ENCODE measurements around the gene SRCIN1.
"Not testable (repeated sequence)": the region's sequence is repeated elsewhere in the genome, so short reads cannot be mapped to it uniquely, and the experiment has no call there.

Gene SRCIN1

DNA sequence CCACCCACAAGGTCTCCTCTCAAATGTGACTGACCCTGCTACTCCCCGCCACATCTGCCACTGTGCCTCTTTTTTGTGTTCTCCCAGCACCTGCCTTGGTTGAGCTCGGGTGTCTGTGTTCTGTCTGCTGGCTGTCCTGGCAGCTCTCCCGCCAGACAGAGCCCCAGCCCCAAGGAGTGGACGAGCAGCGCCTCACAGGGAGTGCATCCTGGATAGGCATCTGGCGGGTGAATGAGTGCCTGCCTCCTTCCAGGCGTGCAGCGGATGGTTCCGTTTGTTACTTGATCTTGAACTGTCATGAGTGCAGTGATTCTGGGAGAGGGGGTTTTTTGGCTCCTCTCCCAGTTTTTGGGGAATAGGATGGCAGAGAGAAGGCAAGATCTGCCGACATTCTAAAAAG, 77.6 kb downstream of the SRCIN1 start:
- DNase-seq (ENCODE audit: extremely low read depth in 1 of 2, low read depth in 1 of 2): not testable (repeated sequence)

DNA sequence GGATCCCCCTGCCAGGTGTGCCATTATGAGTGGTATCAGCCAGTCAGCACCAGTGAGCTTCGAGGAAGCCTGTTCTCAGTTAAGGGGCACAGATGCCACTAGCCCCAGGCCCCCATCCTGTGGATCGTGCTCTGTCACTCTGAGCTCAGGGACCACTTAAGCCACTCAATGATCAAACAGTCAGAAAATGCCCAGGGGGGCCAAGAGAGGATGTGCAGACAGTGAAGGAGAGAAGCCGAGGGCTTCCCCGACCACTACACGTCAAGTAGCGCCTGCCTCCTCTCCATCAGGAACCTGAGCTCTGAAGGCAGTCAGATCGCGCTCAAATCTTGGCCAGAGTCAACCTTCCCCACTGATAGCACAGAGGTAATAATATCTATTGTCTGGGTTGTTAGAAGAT, 79.2 kb downstream of the SRCIN1 start:
- DNase-seq (ENCODE audit: extremely low read depth in 1 of 2, low read depth in 1 of 2): not testable (repeated sequence)

DNA sequence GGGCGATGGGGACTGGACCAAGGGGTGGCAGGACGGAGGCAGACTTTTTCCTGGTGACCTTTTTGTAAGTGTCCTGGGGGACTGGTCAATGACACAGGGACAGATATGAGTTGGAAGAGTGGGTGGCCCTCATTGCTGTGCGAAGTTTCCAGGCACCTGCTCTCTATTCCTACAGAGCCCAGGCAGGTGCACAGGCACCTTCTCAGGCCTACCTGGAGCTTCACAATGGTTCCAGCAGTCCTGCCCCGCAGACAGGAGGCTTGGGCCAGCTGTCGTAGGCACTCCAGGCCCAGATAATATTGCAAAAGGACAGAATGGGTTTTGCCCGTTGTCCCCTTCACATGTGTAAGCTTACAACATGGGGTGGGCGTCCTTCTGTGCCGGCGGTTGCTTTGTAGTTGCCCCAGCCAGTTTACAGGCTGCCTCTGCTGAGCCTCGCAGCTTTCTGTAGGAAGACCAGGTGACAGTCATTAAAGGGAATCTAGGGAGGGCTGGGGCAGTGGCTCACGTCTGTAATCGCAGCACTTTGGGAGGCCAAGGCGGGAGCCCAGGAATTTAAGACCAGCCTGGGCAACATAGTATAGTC, 93.2 kb downstream of the SRCIN1 start:
- DNase-seq (ENCODE audit: extremely low read depth in 1 of 2, low read depth in 1 of 2): no peak

DNA sequence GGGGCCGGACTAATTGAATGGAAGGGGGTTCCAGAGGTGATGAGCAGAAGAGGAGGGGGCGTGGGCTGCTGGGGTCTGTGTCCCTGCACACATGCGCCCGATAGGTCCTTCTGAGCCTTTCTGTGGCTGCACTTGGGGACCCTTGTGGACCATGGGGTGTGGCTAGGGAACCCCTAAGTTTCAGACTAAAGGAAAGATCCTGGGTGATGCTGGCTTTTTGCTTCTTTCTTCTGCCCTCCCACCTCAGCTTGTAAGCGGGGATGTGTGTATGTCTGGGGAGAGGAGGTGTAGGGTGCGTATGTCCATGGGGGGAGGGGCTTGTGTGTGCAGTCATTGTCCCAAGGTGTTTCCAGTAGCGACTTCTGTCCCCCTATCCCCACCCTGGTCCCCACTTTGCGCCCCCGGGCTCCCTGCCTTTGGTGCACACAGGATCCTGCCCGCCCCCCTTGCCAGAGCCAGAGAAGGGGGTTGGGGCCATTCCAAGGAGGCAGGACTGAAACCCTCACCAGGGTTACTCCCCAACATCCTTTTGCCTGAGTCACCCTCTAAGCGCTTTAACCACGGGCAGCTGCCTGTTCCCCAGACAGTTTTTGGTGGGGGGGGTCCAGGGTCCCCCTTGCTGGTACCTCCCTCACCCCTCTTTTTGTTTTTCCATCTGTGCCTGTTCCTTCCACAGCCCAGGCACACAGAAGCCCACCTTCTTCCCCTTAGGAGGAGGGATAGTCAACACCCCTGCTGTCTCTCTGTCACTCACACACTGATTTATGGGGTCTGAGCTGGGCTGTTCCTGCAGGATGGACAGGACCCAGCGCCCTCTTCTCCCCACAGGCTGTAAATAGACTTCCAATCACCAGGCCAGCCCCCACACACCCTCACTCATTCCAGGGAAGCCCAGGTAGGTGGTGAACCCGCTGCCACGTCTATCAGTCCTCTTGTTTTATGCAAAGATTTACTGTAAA, 94.3 kb downstream of the SRCIN1 start:
- no peak for DNase-seq (ENCODE audit: extremely low read depth in 1 of 2, low read depth in 1 of 2)

DNA sequence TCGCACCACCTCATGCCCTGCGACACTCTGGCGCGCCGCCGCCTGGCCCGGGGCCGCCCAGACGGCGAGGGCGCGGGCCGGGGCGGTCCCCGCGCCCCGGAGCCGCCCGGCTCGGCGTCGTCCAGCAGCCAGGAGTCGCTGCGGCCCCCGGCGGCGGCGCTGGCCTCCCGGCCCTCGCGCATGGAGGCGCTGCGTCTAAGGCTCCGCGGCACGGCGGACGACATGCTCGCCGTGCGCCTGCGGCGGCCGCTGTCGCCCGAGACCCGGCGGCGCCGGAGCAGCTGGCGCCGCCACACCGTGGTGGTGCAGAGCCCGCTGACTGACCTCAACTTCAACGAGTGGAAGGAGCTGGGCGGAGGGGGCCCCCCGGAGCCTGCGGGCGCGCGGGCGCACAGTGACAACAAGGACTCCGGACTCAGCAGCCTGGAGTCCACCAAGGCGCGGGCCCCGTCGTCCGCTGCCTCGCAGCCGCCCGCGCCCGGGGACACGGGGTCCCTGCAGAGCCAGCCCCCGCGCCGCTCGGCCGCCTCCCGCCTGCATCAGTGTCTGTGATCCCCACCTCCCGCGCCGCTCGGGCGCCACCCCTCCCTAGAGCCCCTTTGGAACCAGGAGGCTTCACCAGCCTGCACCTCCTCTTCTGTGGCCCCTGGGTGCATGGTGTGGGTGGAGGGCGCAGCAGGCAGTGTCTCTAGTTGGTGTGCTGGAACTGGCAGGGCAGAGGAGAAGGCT, 95.2 kb downstream of the SRCIN1 start:
- no peak for DNase-seq (ENCODE audit: extremely low read depth in 1 of 2, low read depth in 1 of 2)

DNA sequence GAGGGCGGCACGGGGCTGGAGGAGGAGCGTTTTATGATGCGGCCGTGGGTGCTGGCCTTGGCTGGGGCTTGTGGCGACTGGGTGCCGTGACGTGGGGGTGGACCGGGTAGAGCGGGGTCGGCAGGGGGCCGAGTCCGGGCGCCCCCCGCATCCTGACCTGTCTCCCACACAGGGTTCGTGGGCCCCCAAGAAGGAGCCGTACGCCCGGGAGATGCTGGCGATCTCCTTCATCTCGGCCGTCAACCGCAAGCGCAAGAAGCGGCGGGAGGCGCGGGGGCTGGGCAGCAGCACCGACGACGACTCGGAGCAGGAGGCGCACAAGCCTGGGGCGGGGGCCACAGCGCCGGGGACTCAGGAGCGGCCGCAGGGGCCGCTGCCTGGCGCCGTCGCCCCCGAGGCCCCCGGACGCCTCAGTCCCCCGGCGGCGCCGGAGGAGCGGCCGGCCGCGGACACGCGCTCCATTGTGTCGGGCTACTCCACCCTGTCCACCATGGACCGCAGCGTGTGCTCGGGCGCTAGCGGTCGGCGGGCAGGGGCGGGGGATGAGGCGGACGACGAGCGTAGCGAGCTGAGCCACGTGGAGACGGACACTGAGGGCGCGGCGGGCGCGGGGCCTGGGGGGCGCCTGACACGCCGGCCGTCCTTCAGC, 95.9 kb downstream of the SRCIN1 start:
- no peak for DNase-seq (ENCODE audit: extremely low read depth in 1 of 2, low read depth in 1 of 2)

DNA sequence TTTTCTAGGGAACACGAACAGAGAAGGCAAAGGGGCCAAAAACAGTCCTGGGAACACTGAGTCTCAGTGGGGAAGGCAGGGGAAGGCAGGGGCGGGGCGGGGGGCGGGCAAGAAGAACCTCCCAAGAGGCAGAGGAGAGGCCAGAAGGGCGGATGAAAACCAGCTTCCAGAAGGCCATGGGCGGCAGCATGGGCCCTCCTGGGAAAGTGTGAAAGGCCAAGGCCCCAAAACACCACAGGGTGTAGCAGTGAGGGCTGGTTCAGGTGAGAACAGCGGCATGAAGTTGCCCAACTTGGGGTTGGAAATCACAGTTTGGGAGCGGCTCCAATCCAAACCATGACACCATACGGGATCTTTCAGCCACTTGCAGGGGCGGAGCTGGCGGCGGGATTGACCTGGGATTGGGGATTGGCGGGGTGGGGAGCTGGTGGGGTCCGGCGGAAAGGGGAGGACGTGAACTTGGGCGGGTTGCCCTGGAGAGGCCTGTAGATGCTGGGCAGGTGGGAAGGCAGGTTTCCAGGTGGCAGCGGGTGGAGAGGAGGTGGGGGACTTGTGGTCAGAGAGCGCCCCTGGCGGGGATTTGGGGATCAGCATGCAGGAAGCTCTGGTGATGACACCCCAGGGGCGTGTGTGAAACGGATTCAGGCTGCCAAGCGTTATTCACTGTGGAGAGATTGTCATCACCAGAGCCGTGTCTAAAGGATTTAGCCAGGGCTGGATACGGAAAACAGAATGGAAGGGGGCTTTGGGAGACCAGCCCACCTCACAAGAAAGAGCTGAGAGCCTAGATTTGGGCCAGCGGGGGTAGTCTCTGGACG, 96.6 kb downstream of the SRCIN1 start:
- DNase-seq (ENCODE audit: extremely low read depth in 1 of 2, low read depth in 1 of 2): peak; percentile 60 to 68

GRCh38 chr17:38508570-38508950, 97.2 kb downstream of the SRCIN1 start:
- no peak for DNase-seq (ENCODE audit: extremely low read depth in 1 of 2, low read depth in 1 of 2)

DNA sequence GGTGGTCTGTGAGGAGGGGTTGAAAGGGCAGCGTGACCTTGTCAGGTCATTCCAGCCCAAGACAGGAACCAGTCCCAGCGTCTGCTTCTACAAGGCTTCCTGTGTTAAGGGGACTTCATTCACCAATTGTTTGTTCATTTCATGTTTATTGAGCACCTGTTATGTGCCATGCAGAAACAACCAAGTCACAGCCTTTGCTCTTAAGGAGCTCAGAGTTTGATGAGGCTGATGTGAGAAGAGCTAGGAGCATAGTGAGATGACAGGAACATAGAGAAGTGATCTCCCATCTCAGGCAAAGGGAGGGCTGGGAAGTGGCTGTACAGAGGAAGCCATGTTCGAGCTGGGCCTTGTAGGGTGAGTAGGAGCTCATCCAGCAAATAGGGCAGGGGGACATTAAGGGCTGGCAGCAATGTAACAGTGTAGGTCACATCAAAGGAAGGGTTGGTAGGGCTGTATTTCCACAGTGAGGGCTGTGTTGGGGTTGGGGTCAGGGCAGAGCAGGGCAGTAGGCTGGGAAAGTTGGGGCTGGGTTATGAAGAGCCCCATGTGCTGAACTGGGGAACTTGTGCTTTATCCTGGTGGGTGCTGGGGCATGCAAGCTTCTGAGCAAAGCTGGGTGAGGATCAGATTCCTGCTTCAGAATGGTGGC, 97.7 kb downstream of the SRCIN1 start:
- DNase-seq (ENCODE audit: extremely low read depth in 1 of 2, low read depth in 1 of 2): no peak

DNA sequence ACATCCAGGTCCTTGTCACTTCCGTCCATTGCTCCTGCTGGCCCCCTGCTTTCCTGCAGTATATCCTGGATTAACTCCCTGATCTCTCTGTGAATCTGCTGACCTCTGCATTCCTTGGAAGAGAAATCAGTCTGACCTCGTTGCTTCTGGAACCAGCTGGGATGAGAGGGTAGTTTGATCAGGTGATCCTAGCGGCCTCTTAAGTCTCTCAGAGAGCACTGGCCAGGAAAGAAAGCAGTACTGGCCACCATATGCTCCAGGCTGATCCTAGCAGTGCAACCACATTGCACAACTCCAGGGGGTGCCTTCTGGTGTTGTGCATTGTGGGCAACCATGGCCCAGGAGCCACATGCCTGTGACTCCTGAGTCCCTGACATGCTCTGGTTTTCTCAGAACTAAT, 98.3 kb downstream of the SRCIN1 start:
- DNase-seq (ENCODE audit: extremely low read depth in 1 of 2, low read depth in 1 of 2): no peak

DNA sequence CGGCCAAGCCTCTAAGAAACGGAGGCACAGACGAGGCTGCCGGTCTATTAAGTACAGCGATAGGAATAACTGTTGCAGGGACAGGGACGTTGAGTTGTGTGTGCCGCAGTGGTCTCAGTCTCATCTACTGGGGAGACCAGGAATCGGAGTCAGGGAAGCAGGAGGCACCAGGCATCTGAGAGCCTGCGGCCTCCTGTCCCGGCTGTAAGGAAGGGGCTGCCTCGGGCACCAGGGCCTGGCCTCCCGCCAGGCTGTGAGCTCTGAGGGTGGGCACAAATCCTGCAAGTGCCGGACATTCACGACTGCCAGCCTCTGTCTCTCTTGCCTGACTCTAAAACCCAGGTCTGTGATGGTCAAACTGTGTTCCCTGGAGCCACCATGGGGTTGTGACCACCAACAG, 101.5 kb downstream of the SRCIN1 start:
- DNase-seq (ENCODE audit: extremely low read depth in 1 of 2, low read depth in 1 of 2): no peak

- not testable (repeated sequence) for DNase-seq (ENCODE audit: extremely low read depth in 1 of 2, low read depth in 1 of 2)
Observed at GRCh38 chr17:38503286-38503913, 102.4 kb downstream of the SRCIN1 start.

GRCh38 chr17:38501718-38502117, 104.0 kb downstream of the SRCIN1 start:
- DNase-seq (ENCODE audit: extremely low read depth in 1 of 2, low read depth in 1 of 2): not testable (repeated sequence)

DNA sequence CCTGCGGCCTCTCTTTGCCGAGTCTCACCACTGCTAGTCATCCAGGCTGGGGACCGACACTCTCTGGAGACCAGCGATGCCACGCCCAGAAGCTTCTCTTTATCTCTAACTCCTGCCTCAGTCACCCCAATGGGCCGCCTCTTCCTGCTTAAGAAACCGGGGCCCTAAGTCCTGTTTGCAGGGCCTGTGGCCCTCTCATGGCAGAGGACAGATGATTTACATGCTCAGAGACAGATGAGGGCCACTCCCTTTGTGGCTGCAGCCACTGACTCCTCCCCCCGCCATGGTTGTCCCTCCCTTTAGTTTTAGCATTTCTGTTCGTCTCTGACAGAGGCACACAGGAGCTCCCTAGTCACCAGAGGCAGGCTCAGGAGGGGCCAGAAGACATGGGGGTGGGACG, 106.5 kb downstream of the SRCIN1 start:
- not testable (repeated sequence) for DNase-seq (ENCODE audit: extremely low read depth in 1 of 2, low read depth in 1 of 2)

DNA sequence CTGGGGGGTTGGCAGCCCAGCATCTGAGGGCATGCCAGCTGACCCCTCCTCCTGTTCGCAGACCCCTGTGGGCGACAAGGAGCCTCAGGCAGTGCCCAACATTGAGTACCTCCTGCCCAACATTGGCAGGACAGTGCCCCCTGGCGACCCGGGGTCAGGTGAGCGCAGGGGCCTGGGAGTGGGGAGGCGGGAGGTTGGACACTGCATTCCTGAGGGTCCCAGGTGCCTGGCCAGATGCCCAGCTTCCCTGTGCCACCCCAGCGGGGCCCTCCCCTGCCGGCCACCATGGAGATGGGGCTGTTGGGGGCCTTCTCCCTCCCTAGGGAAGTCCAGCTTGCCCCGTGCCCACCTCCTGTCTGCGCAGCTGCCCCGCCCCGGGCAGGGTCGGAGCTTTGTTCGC, 107.4 kb downstream of the SRCIN1 start:
- no peak for DNase-seq (ENCODE audit: extremely low read depth in 1 of 2, low read depth in 1 of 2)

GRCh38 chr17:38497656-38498055, 108.1 kb downstream of the SRCIN1 start:
- DNase-seq (ENCODE audit: extremely low read depth in 1 of 2, low read depth in 1 of 2): not testable (repeated sequence)

DNA sequence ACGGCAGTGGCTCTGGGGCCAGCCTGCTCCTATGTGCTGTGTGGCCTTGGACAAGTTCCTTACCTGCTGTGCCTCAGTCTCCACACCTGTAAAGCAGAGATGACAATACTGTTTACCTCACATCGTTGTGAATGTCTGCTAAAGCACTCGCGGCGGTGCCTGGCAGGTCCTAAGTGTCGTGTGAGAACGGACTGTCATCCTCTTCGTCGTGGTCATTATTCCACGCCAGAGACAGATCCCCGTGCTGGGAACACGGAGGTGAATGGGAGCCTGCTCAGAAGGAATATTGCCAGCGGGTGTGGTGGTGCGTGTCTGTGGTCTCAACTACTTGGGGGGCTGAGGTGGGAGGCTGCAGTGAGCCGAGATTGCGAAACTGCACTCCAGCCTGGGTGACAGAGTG, 111.6 kb downstream of the SRCIN1 start:
- not testable (repeated sequence) for DNase-seq (ENCODE audit: extremely low read depth in 1 of 2, low read depth in 1 of 2)

DNA sequence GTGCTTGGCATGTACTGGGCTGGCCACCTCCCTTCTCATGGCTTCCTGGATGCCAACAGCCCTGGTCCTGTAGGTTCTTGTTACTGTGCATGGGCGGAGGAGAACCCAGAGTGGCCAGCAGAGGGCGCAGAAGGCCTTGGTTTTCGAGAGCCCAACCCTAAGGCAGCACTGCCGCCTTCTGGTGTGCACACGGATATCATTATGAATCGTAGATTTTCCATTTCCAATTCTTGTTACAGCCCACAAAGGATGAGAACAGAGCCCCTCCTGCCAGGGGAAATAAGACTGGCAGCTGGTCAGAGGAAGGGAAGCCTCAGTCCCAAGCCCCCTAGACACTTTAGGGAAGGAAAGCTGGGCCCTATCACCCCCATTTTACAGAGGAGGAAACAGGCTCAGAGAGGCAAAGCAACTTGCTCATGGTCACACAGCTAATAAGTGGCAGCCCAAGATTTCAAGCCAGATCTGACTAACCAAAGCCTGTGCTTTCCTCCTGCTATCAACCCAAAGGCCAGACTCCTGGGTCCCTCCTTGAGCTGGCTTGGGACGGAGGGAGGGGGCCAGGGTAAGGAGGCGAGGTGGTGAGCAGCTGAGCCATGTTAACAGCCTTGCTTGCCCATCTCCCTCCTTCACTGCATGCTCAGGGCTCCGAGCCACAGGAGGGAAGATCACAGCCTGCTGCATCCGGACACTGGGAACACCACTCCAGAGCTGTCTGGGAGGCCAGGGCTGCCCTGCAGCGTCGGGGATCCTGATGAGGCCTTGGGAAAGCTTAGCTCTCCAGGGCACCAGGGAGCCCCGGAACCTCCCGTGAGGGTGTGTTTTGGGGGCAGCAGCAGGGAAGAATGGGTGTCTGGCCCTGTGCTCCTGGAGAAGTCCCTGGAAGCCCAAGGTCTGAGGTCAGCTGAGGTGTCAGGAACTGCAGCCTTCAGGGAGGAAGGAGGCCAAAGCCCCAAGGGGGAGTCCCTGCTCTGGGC, 113.4 kb downstream of the SRCIN1 start:
- DNase-seq (ENCODE audit: extremely low read depth in 1 of 2, low read depth in 1 of 2): peak; percentile 73 to 84
